GM10266 (cell line): ENCODE measurements around the gene LCMT1.

Source experiments
- DNase-seq: peaks from one replicate; pipeline ENCODE4 v3.0.0; 2012; ENCODE audit errors: extremely low spot score
- TF ChIP-seq, protein P1 (sequence below): IDR thresholded peaks from 2 replicates; pipeline ENCODE4 v1.5.1; 2012; ENCODE audit warnings: mild to moderate bottlenecking, low read depth; ENCODE audit not compliant: control insufficient read depth, insufficient read depth; ENCODE audit errors: missing control alignments

The LCMT1 gene

DNA sequence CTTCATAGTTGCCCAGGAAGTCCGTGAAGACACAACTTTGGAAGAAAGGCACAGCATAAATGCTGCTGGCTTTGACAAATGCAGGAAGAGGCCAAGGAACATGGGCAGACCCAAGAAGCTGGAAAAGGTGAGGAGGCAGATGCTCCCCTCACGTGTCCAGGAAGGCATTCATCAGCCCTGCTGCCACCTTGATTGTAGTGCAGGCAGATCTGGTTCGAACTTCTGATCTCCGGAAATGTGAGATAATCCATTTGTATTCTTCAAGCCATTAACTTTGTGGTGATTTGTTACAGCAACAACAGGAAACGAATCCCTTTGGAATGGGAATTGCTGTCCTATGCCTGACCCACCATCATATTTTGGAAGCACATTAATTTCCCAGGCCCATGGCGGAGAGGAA, 28.5 kb upstream of the LCMT1 start:
- no peak for DNase-seq
- TF ChIP-seq, protein P1, sequence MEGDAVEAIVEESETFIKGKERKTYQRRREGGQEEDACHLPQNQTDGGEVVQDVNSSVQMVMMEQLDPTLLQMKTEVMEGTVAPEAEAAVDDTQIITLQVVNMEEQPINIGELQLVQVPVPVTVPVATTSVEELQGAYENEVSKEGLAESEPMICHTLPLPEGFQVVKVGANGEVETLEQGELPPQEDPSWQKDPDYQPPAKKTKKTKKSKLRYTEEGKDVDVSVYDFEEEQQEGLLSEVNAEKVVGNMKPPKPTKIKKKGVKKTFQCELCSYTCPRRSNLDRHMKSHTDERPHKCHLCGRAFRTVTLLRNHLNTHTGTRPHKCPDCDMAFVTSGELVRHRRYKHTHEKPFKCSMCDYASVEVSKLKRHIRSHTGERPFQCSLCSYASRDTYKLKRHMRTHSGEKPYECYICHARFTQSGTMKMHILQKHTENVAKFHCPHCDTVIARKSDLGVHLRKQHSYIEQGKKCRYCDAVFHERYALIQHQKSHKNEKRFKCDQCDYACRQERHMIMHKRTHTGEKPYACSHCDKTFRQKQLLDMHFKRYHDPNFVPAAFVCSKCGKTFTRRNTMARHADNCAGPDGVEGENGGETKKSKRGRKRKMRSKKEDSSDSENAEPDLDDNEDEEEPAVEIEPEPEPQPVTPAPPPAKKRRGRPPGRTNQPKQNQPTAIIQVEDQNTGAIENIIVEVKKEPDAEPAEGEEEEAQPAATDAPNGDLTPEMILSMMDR: no peak

- DNase-seq: no peak
- TF ChIP-seq, protein P1: no peak
These were observed 27.8 kb upstream of the LCMT1 start for GRCh38 chr16:25083701-25084100.

- no peak for DNase-seq
- TF ChIP-seq, protein P1: no peak
These were observed 26.7 kb upstream of the LCMT1 start for GRCh38 chr16:25084797-25085196.

GRCh38 chr16:25087761-25088160, 23.8 kb upstream of the LCMT1 start:
- TF ChIP-seq, protein P1: no peak

DNA sequence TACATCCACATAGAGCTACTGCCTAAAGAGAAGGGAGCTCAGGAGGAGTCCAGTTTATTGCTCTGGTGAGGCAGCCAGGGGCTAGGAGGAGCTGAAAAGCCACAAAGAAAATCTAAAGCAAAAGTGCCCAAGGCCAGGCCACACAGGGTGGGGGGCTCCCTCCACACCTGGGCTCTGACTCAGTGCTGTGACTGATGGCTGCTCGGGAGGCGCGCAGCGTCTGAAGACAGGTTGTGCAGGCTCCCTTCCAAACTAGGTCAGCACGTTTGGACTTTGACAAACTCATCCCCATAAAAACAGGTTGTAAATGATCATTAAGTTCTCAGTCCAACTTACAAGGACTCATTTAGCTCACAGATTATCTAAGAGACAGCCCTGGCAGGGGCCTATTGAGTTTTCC, 22.2 kb upstream of the LCMT1 start:
- TF ChIP-seq, protein P1: no peak

More at GRCh38 chr16:25087761-25088160, 23.8 kb upstream of the LCMT1 start:
- DNase-seq: no peak

GRCh38 chr16:25092441-25092840, 19.1 kb upstream of the LCMT1 start:
- TF ChIP-seq, protein P1: no peak
- DNase-seq: no peak

More for the DNA sequence above, 22.2 kb upstream of the LCMT1 start:
- DNase-seq: no peak

DNA sequence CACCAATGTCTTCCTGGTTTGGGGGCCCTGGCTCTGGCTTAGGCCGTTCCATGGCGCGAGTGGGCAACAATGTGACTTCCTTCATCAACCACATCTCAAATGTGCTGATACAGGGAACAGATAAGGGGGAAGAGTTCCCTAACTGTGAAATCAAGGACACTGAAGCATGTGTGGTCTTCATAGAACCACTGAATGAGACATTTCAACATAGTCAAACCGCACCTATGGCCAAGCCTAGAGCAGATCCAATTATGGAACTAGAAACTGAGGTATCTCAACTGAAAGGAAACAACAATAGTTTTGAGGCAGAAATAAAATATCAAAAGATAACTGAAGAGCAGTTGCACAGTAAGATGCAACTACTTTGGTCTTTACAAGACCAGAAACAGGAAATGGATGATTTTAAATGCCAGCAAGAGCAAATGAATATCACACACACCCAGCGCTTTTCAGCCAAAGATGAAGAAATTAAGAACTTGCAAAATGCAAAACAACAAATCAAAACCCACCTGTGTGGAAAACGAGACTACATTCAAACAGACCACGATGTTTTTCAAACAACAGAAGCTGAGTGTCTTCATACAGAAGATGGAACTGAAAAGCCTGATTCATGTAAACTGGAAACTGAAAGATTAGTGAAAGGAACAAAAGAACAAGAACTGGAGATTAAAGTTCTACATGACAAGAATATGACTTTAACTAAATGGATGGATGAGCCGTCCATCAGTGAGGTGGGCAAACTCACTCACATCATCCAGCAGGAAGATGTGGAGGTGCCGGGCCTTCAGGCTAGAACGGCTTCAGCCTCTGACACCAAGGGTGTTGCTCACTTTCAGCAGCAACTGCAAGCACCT, 18.1 kb upstream of the LCMT1 start:
- no peak for DNase-seq
- TF ChIP-seq, protein P1: no peak
